RWPE2 (cell line): ENCODE measurements around the gene PGAP1.
A peak's percentile ranks its signal among the peaks of the same experiment; 100 is the strongest.

Experiments
- ATAC-seq: fragments of 200-7000 bp; cut with Tn5 transposase; 3 replicates; pipeline ENCODE4 v1.9.1; 2021; ENCODE audit warnings: low read depth
- DNase-seq: peaks from one replicate; pipeline ENCODE4 v3.0.0-alpha.2; 2020; ENCODE audit warnings: low spot score
- H3K27ac ChIP-seq: fragments of 450-650 bp; 2 replicates; pipeline ENCODE4 v1.5.1; 2017; ENCODE audit warnings: mild to moderate bottlenecking; ENCODE audit not compliant: poor library complexity, severe bottlenecking
- H3K27me3 ChIP-seq: fragments of 250-450 bp; sonication (Bioruptor Pico); 2 replicates; pipeline ENCODE4 v1.5.1; 2021; ENCODE audit warnings: mild to moderate bottlenecking, moderate library complexity; ENCODE audit not compliant: insufficient read depth, poor library complexity, severe bottlenecking
- H3K36me3 ChIP-seq: fragments of 250-450 bp; sonication (Bioruptor Pico); 2 replicates; pipeline ENCODE4 v1.5.1; 2020; ENCODE audit warnings: low read depth, mild to moderate bottlenecking, moderate library complexity
- H3K4me1 ChIP-seq: fragments of 250-450 bp; sonication (Bioruptor Pico); 2 replicates; pipeline ENCODE4 v1.5.1; 2021; ENCODE audit warnings: mild to moderate bottlenecking, moderate library complexity; ENCODE audit not compliant: insufficient read depth, poor library complexity, severe bottlenecking
- H3K4me3 ChIP-seq: fragments of 250-450 bp; sonication (Bioruptor Pico); 2 replicates; pipeline ENCODE4 v1.5.1; 2021; ENCODE audit warnings: mild to moderate bottlenecking, moderate library complexity; ENCODE audit not compliant: severe bottlenecking
- H3K9me3 ChIP-seq: fragments of 250-450 bp; sonication (Bioruptor Pico); 2 replicates; pipeline ENCODE4 v1.5.1; 2021; ENCODE audit warnings: mild to moderate bottlenecking, moderate library complexity; ENCODE audit not compliant: severe bottlenecking
- TF ChIP-seq, protein P1 (sequence below): fragments of 450-650 bp; IDR thresholded peaks from one replicate; pipeline ENCODE4 v1.5.1; 2017; ENCODE audit warnings: mild to moderate bottlenecking, moderate library complexity; ENCODE audit not compliant: poor library complexity, severe bottlenecking

PGAP1 gene

DNA sequence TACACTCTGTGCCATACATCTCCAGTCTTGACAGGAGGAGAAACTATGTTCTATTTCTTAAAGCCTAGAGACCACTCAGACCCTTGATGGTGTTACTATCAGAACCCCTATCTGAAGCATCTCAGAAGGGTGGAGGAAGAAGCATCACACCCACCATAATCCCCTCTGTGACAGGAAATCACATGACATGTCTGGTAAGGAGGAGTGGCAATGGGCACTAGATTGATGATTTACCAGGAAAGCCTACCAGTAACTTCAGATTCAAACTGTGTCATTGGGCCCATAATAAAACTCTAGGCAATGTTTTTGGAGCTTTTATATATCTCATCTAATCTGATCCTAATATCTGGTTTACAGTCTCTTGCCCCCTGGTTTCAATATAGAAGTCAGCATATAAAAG is 80.2 kb downstream of the PGAP1 start:
- Histone ChIP-seq H3K36me3 (peaks cover 52% of the 10 kb centered on the region), H3K27me3 (no peaks in the 10 kb centered on the region), H3K4me3 (no peak overlapping the region), H3K4me1 (no peaks in the 10 kb centered on the region), H3K27ac (no peak overlapping the region), H3K9me3 (no peaks in the 10 kb centered on the region)
- ATAC-seq = no peak
- no peak for DNase-seq
- TF ChIP-seq, protein P1, sequence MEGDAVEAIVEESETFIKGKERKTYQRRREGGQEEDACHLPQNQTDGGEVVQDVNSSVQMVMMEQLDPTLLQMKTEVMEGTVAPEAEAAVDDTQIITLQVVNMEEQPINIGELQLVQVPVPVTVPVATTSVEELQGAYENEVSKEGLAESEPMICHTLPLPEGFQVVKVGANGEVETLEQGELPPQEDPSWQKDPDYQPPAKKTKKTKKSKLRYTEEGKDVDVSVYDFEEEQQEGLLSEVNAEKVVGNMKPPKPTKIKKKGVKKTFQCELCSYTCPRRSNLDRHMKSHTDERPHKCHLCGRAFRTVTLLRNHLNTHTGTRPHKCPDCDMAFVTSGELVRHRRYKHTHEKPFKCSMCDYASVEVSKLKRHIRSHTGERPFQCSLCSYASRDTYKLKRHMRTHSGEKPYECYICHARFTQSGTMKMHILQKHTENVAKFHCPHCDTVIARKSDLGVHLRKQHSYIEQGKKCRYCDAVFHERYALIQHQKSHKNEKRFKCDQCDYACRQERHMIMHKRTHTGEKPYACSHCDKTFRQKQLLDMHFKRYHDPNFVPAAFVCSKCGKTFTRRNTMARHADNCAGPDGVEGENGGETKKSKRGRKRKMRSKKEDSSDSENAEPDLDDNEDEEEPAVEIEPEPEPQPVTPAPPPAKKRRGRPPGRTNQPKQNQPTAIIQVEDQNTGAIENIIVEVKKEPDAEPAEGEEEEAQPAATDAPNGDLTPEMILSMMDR = no peak

DNA sequence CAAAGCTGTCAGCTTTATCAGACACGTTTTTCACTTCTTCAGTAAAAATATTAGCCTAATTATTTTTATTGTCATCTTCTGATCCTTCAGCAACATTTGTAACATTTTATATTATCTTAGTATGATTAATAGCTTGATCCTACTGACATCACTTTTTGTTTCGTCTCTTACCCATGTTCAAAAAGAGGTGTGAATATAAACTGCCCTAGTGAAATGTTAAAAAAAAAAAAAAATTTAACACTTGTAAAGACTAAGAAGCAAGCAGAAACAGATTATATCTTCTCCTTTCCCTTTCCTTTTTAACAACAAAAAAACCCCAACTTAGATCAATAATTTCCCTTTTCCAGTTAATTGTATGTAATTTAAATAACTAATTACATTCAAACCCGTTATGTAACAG is 81.1 kb downstream of the PGAP1 start:
- no peak for ATAC-seq
- H3K27ac ChIP-seq = no peak overlapping the region
- no peaks in the 10 kb centered on the region for H3K27me3 ChIP-seq
- no peak for DNase-seq
- H3K36me3 ChIP-seq = peaks cover 61% of the 10 kb centered on the region
- H3K4me3 ChIP-seq = no peak overlapping the region
- TF ChIP-seq, protein P1 = no peak
- H3K9me3 ChIP-seq = no peaks in the 10 kb centered on the region
- no peaks in the 10 kb centered on the region for H3K4me1 ChIP-seq

DNA sequence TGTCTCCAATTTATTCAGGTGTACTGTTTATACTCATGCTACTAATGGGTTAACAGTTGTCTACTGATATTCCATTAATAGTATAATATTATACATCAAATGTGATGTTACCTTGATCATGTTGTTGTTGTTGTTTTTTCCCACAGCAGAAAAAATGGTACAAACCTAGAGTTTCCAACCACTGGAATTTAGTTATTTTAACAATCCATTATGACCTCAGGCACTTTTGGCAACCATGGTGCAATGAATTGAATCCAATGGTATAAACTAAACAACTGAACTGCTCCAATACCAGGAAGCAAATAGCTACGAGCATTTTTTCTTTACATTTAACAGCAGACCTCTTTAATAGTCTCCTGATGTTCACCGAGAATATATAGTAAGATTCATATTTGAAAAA is 86.3 kb downstream of the PGAP1 start:
- H3K27me3 ChIP-seq = no peaks in the 10 kb centered on the region
- no peak overlapping the region for H3K27ac ChIP-seq
- peaks cover 13% of the 10 kb centered on the region for H3K4me1 ChIP-seq
- no peaks in the 10 kb centered on the region for H3K9me3 ChIP-seq
- DNase-seq = no peak
- peaks cover 64% of the 10 kb centered on the region for H3K36me3 ChIP-seq
- ATAC-seq = no peak
- H3K4me3 ChIP-seq = no peak overlapping the region
- TF ChIP-seq, protein P1 = no peak

DNA sequence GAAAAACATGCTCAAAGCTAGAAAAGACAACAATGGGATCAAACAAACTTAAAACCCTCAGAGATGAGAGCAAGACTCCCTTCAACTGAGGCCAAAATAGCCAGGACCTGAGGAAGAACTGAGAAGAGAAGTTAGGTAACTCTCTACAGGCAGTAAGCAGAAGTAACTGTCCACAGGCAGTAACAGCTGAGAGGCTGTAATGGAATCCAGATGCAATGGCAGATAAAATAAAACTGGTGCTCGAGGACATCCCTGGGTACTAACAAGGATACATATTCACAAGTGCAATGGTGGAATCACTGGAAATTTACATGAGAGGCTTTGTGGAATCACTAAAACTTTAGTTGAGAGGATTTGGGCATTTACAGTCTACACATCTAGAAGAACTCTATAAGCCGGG is 86.9 kb downstream of the PGAP1 start:
- Histone ChIP-seq H3K4me1 (peaks cover 13% of the 10 kb centered on the region), H3K27me3 (no peaks in the 10 kb centered on the region), H3K27ac (no peak overlapping the region), H3K36me3 (peaks cover 65% of the 10 kb centered on the region), H3K4me3 (no peak overlapping the region), H3K9me3 (no peaks in the 10 kb centered on the region)
- ATAC-seq (no peak), DNase-seq (no peak)
- TF ChIP-seq, protein P1 = no peak

DNA sequence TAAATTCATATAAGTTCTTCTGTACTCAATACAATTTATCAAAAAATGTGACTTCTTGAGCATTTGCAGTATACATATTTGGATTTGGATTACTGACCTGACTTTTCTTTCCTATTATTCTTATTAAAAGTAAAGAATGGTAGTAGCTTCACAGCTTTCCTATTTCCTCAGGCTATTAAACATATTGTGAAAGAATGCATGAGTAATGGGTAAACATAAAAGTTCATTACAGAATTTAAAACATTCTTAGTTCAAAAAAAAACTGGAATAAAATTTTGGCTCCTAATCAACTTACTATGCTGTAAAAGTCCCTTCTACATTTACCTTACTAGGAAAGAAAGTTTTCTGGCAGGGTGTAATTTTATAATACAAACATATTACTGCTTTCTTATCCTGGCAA is 90.1 kb downstream of the PGAP1 start:
- H3K27ac ChIP-seq = peak overlapping the region; percentile 7
- DNase-seq = no peak
- peaks cover 13% of the 10 kb centered on the region for H3K4me1 ChIP-seq
- H3K9me3 ChIP-seq = no peaks in the 10 kb centered on the region
- H3K36me3 ChIP-seq = peaks cover 41% of the 10 kb centered on the region
- ATAC-seq = peak; percentile 65
- TF ChIP-seq, protein P1 = no peak
- H3K4me3 ChIP-seq = no peak overlapping the region
- H3K27me3 ChIP-seq = no peaks in the 10 kb centered on the region
